ENCODE measurements around the gene PKNOX1.
"Not testable (repeated sequence)": the region's sequence is repeated elsewhere in the genome, so short reads cannot be mapped to it uniquely, and the experiment has no call there.

PKNOX1 gene

GRCh38 chr21:42973991-42974831, at the start of gene PKNOX1:
Gene PKNOX1, plus strand, starts transcription at chr21:42974562. Its CDS starts 29,820 bp downstream, at chr21:43004382.
- DNase-seq (ENCODE audit: low spot score) = peak; percentile 99

GRCh38 chr21:42925114-42925926, 49.0 kb upstream of the PKNOX1 start, which contains the start of gene ERVH48-1:
Gene ERVH48-1, minus strand, starts transcription at chr21:42925630. Its CDS starts 6,624 bp downstream, at chr21:42919006.
- no peak for DNase-seq (ENCODE audit: low spot score)

GRCh38 chr21:42927474-42928200, 46.7 kb upstream of the PKNOX1 start:
- not testable (repeated sequence) for DNase-seq (ENCODE audit: low spot score)

- no peak for DNase-seq (ENCODE audit: low spot score)
Observed at GRCh38 chr21:42929969-42930368, 44.4 kb upstream of the PKNOX1 start.

- DNase-seq (ENCODE audit: low spot score) = no peak
Observed at GRCh38 chr21:42931560-42932235, 42.7 kb upstream of the PKNOX1 start.

- not testable (repeated sequence) for DNase-seq (ENCODE audit: low spot score)
Observed at GRCh38 chr21:42932378-42933136, 41.8 kb upstream of the PKNOX1 start.

- not testable (repeated sequence) for DNase-seq (ENCODE audit: low spot score)
Observed at GRCh38 chr21:42933137-42933970, 41.0 kb upstream of the PKNOX1 start.

GRCh38 chr21:42933973-42934372, 40.4 kb upstream of the PKNOX1 start:
- not testable (repeated sequence) for DNase-seq (ENCODE audit: low spot score)

- not testable (repeated sequence) for DNase-seq (ENCODE audit: low spot score)
Observed at GRCh38 chr21:42936360-42936759, 38.0 kb upstream of the PKNOX1 start.

GRCh38 chr21:42937034-42937940, 37.1 kb upstream of the PKNOX1 start:
- not testable (repeated sequence) for DNase-seq (ENCODE audit: low spot score)

GRCh38 chr21:42937960-42938605, 36.3 kb upstream of the PKNOX1 start:
- DNase-seq (ENCODE audit: low spot score) = no peak

- DNase-seq (ENCODE audit: low spot score) = not testable (repeated sequence)
Observed at GRCh38 chr21:42938606-42938995, 35.8 kb upstream of the PKNOX1 start.

GRCh38 chr21:42939582-42940413, 34.6 kb upstream of the PKNOX1 start:
- DNase-seq (ENCODE audit: low spot score) = no peak

- DNase-seq (ENCODE audit: low spot score) = no peak
Observed at GRCh38 chr21:42941696-42942085, 32.7 kb upstream of the PKNOX1 start.

- no peak for DNase-seq (ENCODE audit: low spot score)
Observed at GRCh38 chr21:42942244-42942643, 32.1 kb upstream of the PKNOX1 start.

- peak; percentile 4 for DNase-seq (ENCODE audit: low spot score)
Observed at GRCh38 chr21:42949094-42949755, 25.1 kb upstream of the PKNOX1 start.

- DNase-seq (ENCODE audit: low spot score) = not testable (repeated sequence)
Observed at GRCh38 chr21:42951193-42951592, 23.2 kb upstream of the PKNOX1 start.
